Measurements from ENCODE around the gene NKAIN2.

The NKAIN2 gene

DNA sequence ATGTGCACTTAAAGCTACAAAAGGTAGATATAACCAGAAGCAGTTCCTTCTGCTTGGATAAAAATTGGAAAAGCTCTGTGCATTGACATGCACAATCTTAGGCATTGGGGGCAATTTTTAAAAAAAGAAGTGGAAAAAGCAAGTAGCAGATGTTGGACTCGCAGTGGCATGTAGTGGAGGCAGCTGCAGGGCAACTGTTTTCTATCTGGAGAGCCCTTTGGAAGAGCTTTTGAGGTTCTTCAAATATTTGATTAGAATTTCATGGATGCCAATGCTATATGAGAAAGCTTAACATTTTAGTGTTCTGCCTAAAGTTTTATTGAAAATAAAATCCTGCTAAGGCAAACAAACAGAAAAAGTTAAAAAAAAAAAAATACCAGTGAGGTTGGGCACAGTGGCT lies 770.3 kb downstream of the NKAIN2 start:
- Histone ChIP-seq H3K4me3 (ENCODE audit: low read depth, low read length) (no peak overlapping the region), H3K27ac (ENCODE audit: extremely low read depth, low read depth, low read length) (no peak overlapping the region), H3K4me1 (ENCODE audit: control insufficient read depth, insufficient read depth, low read length) (no peaks in the 10 kb centered on the region), H3K9me3 (ENCODE audit: control insufficient read depth, insufficient read depth, low read depth, low read length) (no peaks in the 10 kb centered on the region), H3K36me3 (ENCODE audit: control insufficient read depth in 2 of 2, insufficient read depth in 1 of 2, low read length in 2 of 2) (no peaks in the 10 kb centered on the region)
- ChIA-PET CTCF (interaction anchor here (0.8 kb wide), 1 partner anchor 23 kb away, joined by 3 read pairs; no protein-coding TSS in a partner anchor), POLR2A (no interaction called here)
- TF ChIP-seq ZNF514 (tag by site-specific recombination; IDR thresholded peaks at IDR 0.05) (no peak), OVOL3 (tag by site-specific recombination; IDR thresholded peaks at IDR 0.05) (no peak), ZNF2 (tag by site-specific recombination; IDR thresholded peaks at IDR 0.05) (no peak), ZNF426 (tag by site-specific recombination; IDR thresholded peaks at IDR 0.05) (no peak), REPIN1 (tag by site-specific recombination; IDR thresholded peaks at IDR 0.05; ENCODE audit: low read depth) (no peak), ZNF530 (tag by site-specific recombination; IDR thresholded peaks at IDR 0.05; ENCODE audit: low read depth) (no peak), ZNF211 (tag by site-specific recombination; IDR thresholded peaks at IDR 0.05; ENCODE audit: low read depth) (no peak)
- TF ChIP-seq, protein P1, sequence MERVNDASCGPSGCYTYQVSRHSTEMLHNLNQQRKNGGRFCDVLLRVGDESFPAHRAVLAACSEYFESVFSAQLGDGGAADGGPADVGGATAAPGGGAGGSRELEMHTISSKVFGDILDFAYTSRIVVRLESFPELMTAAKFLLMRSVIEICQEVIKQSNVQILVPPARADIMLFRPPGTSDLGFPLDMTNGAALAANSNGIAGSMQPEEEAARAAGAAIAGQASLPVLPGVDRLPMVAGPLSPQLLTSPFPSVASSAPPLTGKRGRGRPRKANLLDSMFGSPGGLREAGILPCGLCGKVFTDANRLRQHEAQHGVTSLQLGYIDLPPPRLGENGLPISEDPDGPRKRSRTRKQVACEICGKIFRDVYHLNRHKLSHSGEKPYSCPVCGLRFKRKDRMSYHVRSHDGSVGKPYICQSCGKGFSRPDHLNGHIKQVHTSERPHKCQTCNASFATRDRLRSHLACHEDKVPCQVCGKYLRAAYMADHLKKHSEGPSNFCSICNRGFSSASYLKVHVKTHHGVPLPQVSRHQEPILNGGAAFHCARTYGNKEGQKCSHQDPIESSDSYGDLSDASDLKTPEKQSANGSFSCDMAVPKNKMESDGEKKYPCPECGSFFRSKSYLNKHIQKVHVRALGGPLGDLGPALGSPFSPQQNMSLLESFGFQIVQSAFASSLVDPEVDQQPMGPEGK (tag by site-specific recombination; IDR thresholded peaks at IDR 0.05) = no peak

DNA sequence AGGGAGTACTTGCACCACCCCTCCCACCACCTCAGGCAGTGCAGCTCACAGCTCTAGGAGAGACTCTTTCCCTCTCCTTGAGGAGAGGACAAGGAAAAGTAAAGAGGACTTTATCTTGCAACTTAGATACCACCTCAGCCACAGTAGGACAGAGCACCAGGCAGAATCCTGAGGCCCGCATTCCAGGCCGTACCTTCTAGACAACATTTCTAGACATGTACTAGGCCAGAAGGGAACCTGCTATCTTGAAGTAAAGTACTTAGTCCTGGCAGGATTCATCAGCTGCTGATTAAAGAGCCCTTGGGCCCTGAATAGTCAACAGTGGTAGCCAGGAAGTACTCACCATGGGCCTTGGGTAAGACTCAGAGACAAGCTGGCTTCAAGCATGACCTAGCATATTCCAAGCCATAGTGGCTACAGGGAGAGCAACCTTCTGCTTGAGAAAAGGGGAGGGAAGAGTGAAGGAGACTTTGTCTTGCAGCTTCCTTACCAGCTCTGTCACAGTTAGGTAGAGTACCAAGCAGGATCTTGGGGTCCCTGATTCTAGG lies 774.1 kb downstream of the NKAIN2 start:
- ChIA-PET CTCF (no interaction called here), POLR2A (no interaction called here)
- H3K4me3 ChIP-seq (ENCODE audit: low read depth, low read length) = no peak overlapping the region
- no peaks in the 10 kb centered on the region for H3K36me3 ChIP-seq (ENCODE audit: control insufficient read depth in 2 of 2, insufficient read depth in 1 of 2, low read length in 2 of 2)
- no peaks in the 10 kb centered on the region for H3K9me3 ChIP-seq (ENCODE audit: control insufficient read depth, insufficient read depth, low read depth, low read length)
- no peak overlapping the region for H3K27ac ChIP-seq (ENCODE audit: extremely low read depth, low read depth, low read length)
- no peak for TF ChIP-seq ZFHX2 (tag by site-specific recombination; conservative IDR thresholded peaks at IDR 0.05)
- TF ChIP-seq, protein P2, sequence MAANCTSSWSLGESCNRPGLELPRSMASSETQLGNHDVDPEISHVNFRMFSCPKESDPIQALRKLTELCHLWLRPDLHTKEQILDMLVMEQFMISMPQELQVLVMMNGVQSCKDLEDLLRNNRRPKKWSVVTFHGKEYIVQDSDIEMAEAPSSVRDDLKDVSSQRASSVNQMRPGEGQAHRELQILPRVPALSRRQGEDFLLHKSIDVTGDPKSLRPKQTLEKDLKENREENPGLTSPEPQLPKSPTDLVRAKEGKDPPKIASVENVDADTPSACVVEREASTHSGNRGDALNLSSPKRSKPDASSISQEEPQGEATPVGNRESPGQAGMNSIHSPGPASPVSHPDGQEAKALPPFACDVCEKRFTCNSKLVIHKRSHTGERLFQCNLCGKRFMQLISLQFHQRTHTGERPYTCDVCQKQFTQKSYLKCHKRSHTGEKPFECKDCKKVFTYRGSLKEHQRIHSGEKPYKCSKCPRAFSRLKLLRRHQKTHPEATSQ (tag by site-specific recombination; IDR thresholded peaks at IDR 0.05) = no peak
- TF ChIP-seq ZNF311 (tag by site-specific recombination; IDR thresholded peaks at IDR 0.05; ENCODE audit: borderline replicate concordance) = no peak
- no peak for TF ChIP-seq BCL11B (tag by site-specific recombination; IDR thresholded peaks at IDR 0.05; ENCODE audit: low read depth)
- no peak for TF ChIP-seq ZNF664 (tag by site-specific recombination; IDR thresholded peaks at IDR 0.05)
- H3K4me1 ChIP-seq (ENCODE audit: control insufficient read depth, insufficient read depth, low read length) = no peaks in the 10 kb centered on the region

DNA sequence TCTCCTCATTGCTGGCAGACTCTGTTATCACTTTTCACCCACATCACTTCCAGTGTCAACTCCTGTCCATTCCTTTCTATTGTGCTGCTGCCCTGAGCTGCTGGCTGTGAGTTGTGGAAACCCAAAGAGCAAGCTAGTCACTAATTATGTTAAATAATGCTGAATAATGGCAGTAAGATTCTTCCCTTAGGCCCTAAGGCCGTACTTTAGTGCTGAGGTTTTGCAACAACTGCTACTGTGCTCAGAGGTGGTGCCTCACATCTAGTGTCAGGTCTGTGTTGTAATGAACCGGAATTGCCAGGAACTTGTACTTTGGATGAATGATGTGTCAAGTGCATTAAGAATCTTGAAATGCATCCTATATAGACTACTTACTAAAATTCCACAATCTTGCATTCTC lies 786.3 kb downstream of the NKAIN2 start:
- no peak overlapping the region for H3K4me3 ChIP-seq (ENCODE audit: low read depth, low read length)
- ChIA-PET POLR2A (no interaction called here), CTCF (no interaction called here)
- no peaks in the 10 kb centered on the region for H3K4me1 ChIP-seq (ENCODE audit: control insufficient read depth, insufficient read depth, low read length)
- H3K9me3 ChIP-seq (ENCODE audit: control insufficient read depth, insufficient read depth, low read depth, low read length) = no peaks in the 10 kb centered on the region
- no peaks in the 10 kb centered on the region for H3K36me3 ChIP-seq (ENCODE audit: control insufficient read depth in 2 of 2, insufficient read depth in 1 of 2, low read length in 2 of 2)
- TF ChIP-seq, protein P3, sequence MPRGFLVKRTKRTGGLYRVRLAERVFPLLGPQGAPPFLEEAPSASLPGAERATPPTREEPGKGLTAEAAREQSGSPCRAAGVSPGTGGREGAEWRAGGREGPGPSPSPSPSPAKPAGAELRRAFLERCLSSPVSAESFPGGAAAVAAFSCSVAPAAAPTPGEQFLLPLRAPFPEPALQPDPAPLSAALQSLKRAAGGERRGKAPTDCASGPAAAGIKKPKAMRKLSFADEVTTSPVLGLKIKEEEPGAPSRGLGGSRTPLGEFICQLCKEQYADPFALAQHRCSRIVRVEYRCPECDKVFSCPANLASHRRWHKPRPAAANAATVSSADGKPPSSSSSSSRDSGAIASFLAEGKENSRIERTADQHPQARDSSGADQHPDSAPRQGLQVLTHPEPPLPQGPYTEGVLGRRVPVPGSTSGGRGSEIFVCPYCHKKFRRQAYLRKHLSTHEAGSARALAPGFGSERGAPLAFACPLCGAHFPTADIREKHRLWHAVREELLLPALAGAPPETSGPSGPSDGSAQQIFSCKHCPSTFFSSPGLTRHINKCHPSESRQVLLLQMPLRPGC (tag by site-specific recombination; IDR thresholded peaks at IDR 0.05) = no peak
- TF ChIP-seq ZBTB7A (tag by site-specific recombination; IDR thresholded peaks at IDR 0.05; ENCODE audit: low read depth) (no peak), ZBTB1 (tag by site-specific recombination; IDR thresholded peaks at IDR 0.05) (no peak), SETDB1 (IDR thresholded peaks at IDR 0.05; ENCODE audit: insufficient read length, low read length) (no peak), ZNF677 (tag by site-specific recombination; IDR thresholded peaks at IDR 0.05) (no peak)
- TF ChIP-seq, protein P4, sequence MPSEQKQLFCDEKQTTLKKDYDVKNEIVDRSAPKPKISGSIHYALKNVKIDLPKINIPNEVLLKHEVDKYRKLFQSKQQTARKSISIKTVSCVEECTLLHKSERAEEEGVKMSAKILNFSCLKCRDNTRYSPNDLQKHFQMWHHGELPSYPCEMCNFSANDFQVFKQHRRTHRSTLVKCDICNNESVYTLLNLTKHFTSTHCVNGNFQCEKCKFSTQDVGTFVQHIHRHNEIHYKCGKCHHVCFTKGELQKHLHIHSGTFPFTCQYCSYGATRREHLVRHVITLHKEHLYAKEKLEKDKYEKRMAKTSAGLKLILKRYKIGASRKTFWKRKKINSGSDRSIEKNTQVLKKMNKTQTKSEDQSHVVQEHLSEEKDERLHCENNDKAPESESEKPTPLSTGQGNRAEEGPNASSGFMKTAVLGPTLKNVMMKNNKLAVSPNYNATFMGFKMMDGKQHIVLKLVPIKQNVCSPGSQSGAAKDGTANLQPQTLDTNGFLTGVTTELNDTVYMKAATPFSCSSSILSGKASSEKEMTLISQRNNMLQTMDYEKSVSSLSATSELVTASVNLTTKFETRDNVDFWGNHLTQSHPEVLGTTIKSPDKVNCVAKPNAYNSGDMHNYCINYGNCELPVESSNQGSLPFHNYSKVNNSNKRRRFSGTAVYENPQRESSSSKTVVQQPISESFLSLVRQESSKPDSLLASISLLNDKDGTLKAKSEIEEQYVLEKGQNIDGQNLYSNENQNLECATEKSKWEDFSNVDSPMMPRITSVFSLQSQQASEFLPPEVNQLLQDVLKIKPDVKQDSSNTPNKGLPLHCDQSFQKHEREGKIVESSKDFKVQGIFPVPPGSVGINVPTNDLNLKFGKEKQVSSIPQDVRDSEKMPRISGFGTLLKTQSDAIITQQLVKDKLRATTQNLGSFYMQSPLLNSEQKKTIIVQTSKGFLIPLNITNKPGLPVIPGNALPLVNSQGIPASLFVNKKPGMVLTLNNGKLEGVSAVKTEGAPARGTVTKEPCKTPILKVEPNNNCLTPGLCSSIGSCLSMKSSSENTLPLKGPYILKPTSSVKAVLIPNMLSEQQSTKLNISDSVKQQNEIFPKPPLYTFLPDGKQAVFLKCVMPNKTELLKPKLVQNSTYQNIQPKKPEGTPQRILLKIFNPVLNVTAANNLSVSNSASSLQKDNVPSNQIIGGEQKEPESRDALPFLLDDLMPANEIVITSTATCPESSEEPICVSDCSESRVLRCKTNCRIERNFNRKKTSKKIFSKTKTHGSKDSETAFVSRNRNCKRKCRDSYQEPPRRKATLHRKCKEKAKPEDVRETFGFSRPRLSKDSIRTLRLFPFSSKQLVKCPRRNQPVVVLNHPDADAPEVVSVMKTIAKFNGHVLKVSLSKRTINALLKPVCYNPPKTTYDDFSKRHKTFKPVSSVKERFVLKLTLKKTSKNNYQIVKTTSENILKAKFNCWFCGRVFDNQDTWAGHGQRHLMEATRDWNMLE (tag by site-specific recombination; conservative IDR thresholded peaks at IDR 0.05; ENCODE audit: low read depth) = no peak
- TF ChIP-seq, protein P5, sequence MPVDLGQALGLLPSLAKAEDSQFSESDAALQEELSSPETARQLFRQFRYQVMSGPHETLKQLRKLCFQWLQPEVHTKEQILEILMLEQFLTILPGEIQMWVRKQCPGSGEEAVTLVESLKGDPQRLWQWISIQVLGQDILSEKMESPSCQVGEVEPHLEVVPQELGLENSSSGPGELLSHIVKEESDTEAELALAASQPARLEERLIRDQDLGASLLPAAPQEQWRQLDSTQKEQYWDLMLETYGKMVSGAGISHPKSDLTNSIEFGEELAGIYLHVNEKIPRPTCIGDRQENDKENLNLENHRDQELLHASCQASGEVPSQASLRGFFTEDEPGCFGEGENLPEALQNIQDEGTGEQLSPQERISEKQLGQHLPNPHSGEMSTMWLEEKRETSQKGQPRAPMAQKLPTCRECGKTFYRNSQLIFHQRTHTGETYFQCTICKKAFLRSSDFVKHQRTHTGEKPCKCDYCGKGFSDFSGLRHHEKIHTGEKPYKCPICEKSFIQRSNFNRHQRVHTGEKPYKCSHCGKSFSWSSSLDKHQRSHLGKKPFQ (tag by site-specific recombination; IDR thresholded peaks at IDR 0.05) = no peak
- H3K27ac ChIP-seq (ENCODE audit: extremely low read depth, low read depth, low read length) = no peak overlapping the region
